H9 (cell line): ENCODE data around the gene FAM237B. TPM values are rescaled to one million over a fixed set of nuclear protein-coding genes. Genes with fewer than 3 reads are reported as not detected.

Experiments
- DNase-seq: peaks from one replicate; pipeline ENCODE4 v3.0.0-alpha.2; 2017
- H2AFZ ChIP-seq: one replicate; pipeline ENCODE4 v1.6.1; 2013; ENCODE audit warnings: mild to moderate bottlenecking, low read length, control low read depth, moderate library complexity
- H2AK5ac ChIP-seq: 2 replicates; pipeline ENCODE4 v1.6.1; 2013; ENCODE audit warnings: low read length, control low read depth, mixed read lengths; ENCODE audit not compliant: insufficient read length
- H2BK120ac ChIP-seq: one replicate; pipeline ENCODE4 v1.6.1; 2013; ENCODE audit warnings: low read depth, mild to moderate bottlenecking, low read length, control low read depth, inconsistent platforms; ENCODE audit not compliant: poor library complexity, severe bottlenecking
- H2BK12ac ChIP-seq: 2 replicates; pipeline ENCODE4 v1.6.1; 2013; ENCODE audit warnings: low read length, control low read depth, mixed read lengths, low read depth; ENCODE audit not compliant: insufficient read length
- H2BK15ac ChIP-seq: 2 replicates; pipeline ENCODE4 v1.6.1; 2013; ENCODE audit warnings: low read depth, low read length, control low read depth
- H2BK20ac ChIP-seq: one replicate; pipeline ENCODE4 v1.6.1; 2013; ENCODE audit warnings: low read depth, mild to moderate bottlenecking, low read length, control low read depth, inconsistent platforms; ENCODE audit not compliant: poor library complexity, severe bottlenecking
- H2BK5ac ChIP-seq: 2 replicates; pipeline ENCODE4 v1.6.1; 2013; ENCODE audit warnings: low read length, control low read depth, mixed read lengths; ENCODE audit not compliant: insufficient read length
- H3K14ac ChIP-seq: 2 replicates; pipeline ENCODE4 v1.6.1; 2013; ENCODE audit warnings: low read length, control low read depth; ENCODE audit not compliant: insufficient read depth
- H3K18ac ChIP-seq: 2 replicates; pipeline ENCODE4 v1.6.1; 2013; ENCODE audit warnings: low read depth, mild to moderate bottlenecking, mixed read lengths, low read length, control low read depth; ENCODE audit not compliant: insufficient read length
- H3K23ac ChIP-seq: 2 replicates; pipeline ENCODE4 v1.6.1; 2013; ENCODE audit warnings: low read length, control low read depth, mixed read lengths, low read depth; ENCODE audit not compliant: insufficient read length
- H3K23me2 ChIP-seq: 2 replicates; pipeline ENCODE4 v1.6.1; 2013; ENCODE audit warnings: low read depth, mild to moderate bottlenecking, mixed read lengths, low read length, control low read depth; ENCODE audit not compliant: insufficient read length, poor library complexity, severe bottlenecking
- H3K27ac ChIP-seq: 2 replicates; pipeline ENCODE4 v1.5.1; 2013; ENCODE audit warnings: low read length, control low read depth, mixed read lengths, low read depth; ENCODE audit not compliant: insufficient read length
- H3K27me3 ChIP-seq: 2 replicates; pipeline ENCODE4 v1.6.1; 2013; ENCODE audit warnings: low read length, control low read depth, inconsistent platforms; ENCODE audit not compliant: insufficient read depth
- H3K4ac ChIP-seq: 2 replicates; pipeline ENCODE4 v1.6.1; 2013; ENCODE audit warnings: low read depth, mild to moderate bottlenecking, control low read depth, inconsistent platforms, low read length, moderate library complexity
- H3K4me1 ChIP-seq: 2 replicates; pipeline ENCODE4 v1.6.1; 2013; ENCODE audit warnings: low read length, control low read depth, inconsistent platforms; ENCODE audit not compliant: insufficient read depth
- H3K4me2 ChIP-seq: 2 replicates; pipeline ENCODE4 v1.6.1; 2013; ENCODE audit warnings: low read length, control low read depth, mixed read lengths; ENCODE audit not compliant: insufficient read length, insufficient read depth
- H3K56ac ChIP-seq: 2 replicates; pipeline ENCODE4 v1.6.1; 2013; ENCODE audit warnings: low read depth, mild to moderate bottlenecking, mixed read lengths, low read length, control low read depth; ENCODE audit not compliant: insufficient read length
- H3K79me1 ChIP-seq: 2 replicates; pipeline ENCODE4 v1.6.1; 2013; ENCODE audit warnings: low read depth, mild to moderate bottlenecking, moderate library complexity, low read length, control low read depth, inconsistent platforms; ENCODE audit not compliant: insufficient read depth, poor library complexity, severe bottlenecking
- H3K79me2 ChIP-seq: 2 replicates; pipeline ENCODE4 v1.6.1; 2013; ENCODE audit warnings: low read length, control low read depth, inconsistent platforms; ENCODE audit not compliant: insufficient read depth
- H3K9ac ChIP-seq: 2 replicates; pipeline ENCODE4 v1.6.1; 2013; ENCODE audit warnings: low read length, control low read depth, mixed read lengths; ENCODE audit not compliant: insufficient read length; ENCODE audit errors: extremely low read depth
- H3K9me3 ChIP-seq: one replicate; pipeline ENCODE4 v1.6.1; 2013; ENCODE audit warnings: low read depth, low read length, inconsistent platforms; ENCODE audit not compliant: control insufficient read depth
- H3T11ph ChIP-seq: one replicate; pipeline ENCODE4 v1.6.1; 2013; ENCODE audit warnings: mild to moderate bottlenecking, low read length, control low read depth, inconsistent platforms
- H4K20me1 ChIP-seq: one replicate; pipeline ENCODE4 v1.6.1; 2013; ENCODE audit not compliant: control insufficient read depth, insufficient read length, insufficient read depth
- H4K5ac ChIP-seq: 2 replicates; pipeline ENCODE4 v1.6.1; 2013; ENCODE audit warnings: low read depth, mild to moderate bottlenecking, mixed read lengths, low read length, control low read depth; ENCODE audit not compliant: insufficient read length
- H4K8ac ChIP-seq: replicated peaks from 2 replicates; pipeline ENCODE4 v1.6.1; 2013; ENCODE audit warnings: low read length, control low read depth, mixed read lengths, low read depth; ENCODE audit not compliant: insufficient read length
- H4K91ac ChIP-seq: 2 replicates; pipeline ENCODE4 v1.6.1; 2013; ENCODE audit warnings: low read depth, mild to moderate bottlenecking, moderate library complexity, mixed read lengths, low read length, control low read depth; ENCODE audit not compliant: insufficient read length
- H3K27ac Mint-ChIP-seq, 3 experiments: 2 replicates in 2 of 3; 3 replicates in 1 of 3; pipeline ENCODE4 v1.8.0; 2020 to 2021; ENCODE audit warnings: mixed read lengths in 3 of 3, mild to moderate bottlenecking in 1 of 3, moderate library complexity in 1 of 3
- H3K27me3 Mint-ChIP-seq: 2 replicates; pipeline ENCODE4 v1.8.0; 2021; ENCODE audit warnings: low read depth, mild to moderate bottlenecking, moderate library complexity, mixed read lengths
- H3K36me3 Mint-ChIP-seq, 3 experiments: 2 replicates in 2 of 3; 3 replicates in 1 of 3; pipeline ENCODE4 v1.8.0; 2020 to 2021; ENCODE audit warnings: low read depth in 3 of 3, mixed read lengths in 3 of 3; ENCODE audit not compliant: insufficient read depth in 1 of 3
- H3K4me1 Mint-ChIP-seq, 2 experiments: 2 replicates each; pipeline ENCODE4 v1.8.0; 2020; ENCODE audit warnings: mixed read lengths in 2 of 2
- H3K4me3 Mint-ChIP-seq, 2 experiments: 2 replicates in 1 of 2; 3 replicates in 1 of 2; pipeline ENCODE4 v1.8.0; 2020 to 2021; ENCODE audit warnings: mild to moderate bottlenecking in 2 of 2, mixed read lengths in 2 of 2, moderate library complexity in 1 of 2
- H3K9me3 Mint-ChIP-seq, 2 experiments: 2 replicates in 1 of 2; 3 replicates in 1 of 2; pipeline ENCODE4 v1.8.0; 2020; ENCODE audit warnings: mild to moderate bottlenecking in 2 of 2, mixed read lengths in 2 of 2, moderate library complexity in 1 of 2
- CTCF ChIP-seq: fragments of 200-600 bp; sonication (generic); conservative IDR thresholded peaks from 3 replicates; pipeline ENCODE4 v1.8.0; 2021; ENCODE audit warnings: antibody characterized with exemption, mild to moderate bottlenecking
- WGBS: extraction: QIAGEN DNeasy Blood & Tissue Kit; methylation state at CpG from one replicate; pipeline ENCODE4 v1.1.7; 2013; ENCODE audit warnings: missing lambda C conversion rate, low lambda C conversion rate, mixed read lengths; ENCODE audit not compliant: insufficient read length; ENCODE audit errors: extremely low coverage; 5-methylcytosine and 5-hydroxymethylcytosine counted together
- total RNA-seq: library from RNA; stranded (reverse); gene quantifications from 2 replicates; pipeline ENCODE4 v1.2.1, GENCODE V29; 2021

FAM237B gene
- total RNA-seq, 1 experiment from 2014 or later: not detected

- Mint-ChIP-seq H3K36me3 (peaks cover 0 to 2% (median 0%) of the 10 kb centered on the region in 3 experiments; a peak in 2 of 7 replicates), H3K4me3 (peak overlapping the region; percentile 12 to 98; a peak in 4 of 5 replicates), H3K9me3 (no peaks in the 10 kb centered on the region; a peak in 1 of 5 replicates), H3K27ac (no peak overlapping the region), H3K27me3 (no peaks in the 10 kb centered on the region; the same call in 1 of the 2 replicates), H3K4me1 (peaks cover 7 to 12% of the 10 kb centered on the region in 2 experiments)
- TF ChIP-seq CTCF: no peak
- H3K9me3 ChIP-seq: no peaks in the 10 kb centered on the region
- H2BK20ac ChIP-seq: no peak overlapping the region
- H3K4ac ChIP-seq: no peak overlapping the region
- no peak overlapping the region for H3K4me2 ChIP-seq
- no peak overlapping the region for H4K8ac ChIP-seq
- no peak overlapping the region for H2BK120ac ChIP-seq
- no peak overlapping the region for H3K23ac ChIP-seq
- H3K79me2 ChIP-seq: peaks cover 2% of the 10 kb centered on the region; the same call in 1 of the 2 replicates
- H3K79me1 ChIP-seq: no peaks in the 10 kb centered on the region
- no peaks in the 10 kb centered on the region for H4K20me1 ChIP-seq
- no peak overlapping the region for H3K14ac ChIP-seq
- H3K27me3 ChIP-seq: no peaks in the 10 kb centered on the region
- peaks cover 5% of the 10 kb centered on the region for H3K23me2 ChIP-seq
- H4K5ac ChIP-seq: no peak overlapping the region
- H3K27ac ChIP-seq: no peak overlapping the region
- H2BK12ac ChIP-seq: no peak overlapping the region
- H3K4me1 ChIP-seq: no peaks in the 10 kb centered on the region
- H2AFZ ChIP-seq: no peak overlapping the region
- no peak overlapping the region for H3K56ac ChIP-seq
- no peak overlapping the region for H2BK15ac ChIP-seq
- no peak overlapping the region for H3K18ac ChIP-seq
- no peak overlapping the region for H4K91ac ChIP-seq
- no peak overlapping the region for H2BK5ac ChIP-seq
- DNase-seq: no peak
- H2AK5ac ChIP-seq: no peak overlapping the region
- H3T11ph ChIP-seq: no peak overlapping the region
- H3K9ac ChIP-seq: no peak overlapping the region
- WGBS: 100% methylated on average over 2 of the region's 4 CpGs
Measured at GRCh38 chr7:90347759-90348158, 26.7 kb upstream of the FAM237B start.
